ENCODE measurements around the gene P2RY14.

Gene P2RY14

GRCh38 chr3:151278230-151278629 is at the start of gene P2RY14:
P2RY14 (minus strand) TSS chr3:151278542; CDS start chr3:151214316, 64,226 bp downstream.
- DNase-seq (ENCODE audit: low read depth, low spot score): no peak

GRCh38 chr3:151327571-151328198 is 49.3 kb upstream of the P2RY14 start:
- no peak for DNase-seq (ENCODE audit: low read depth, low spot score)

- no peak for DNase-seq (ENCODE audit: low read depth, low spot score)
Observed at GRCh38 chr3:151322511-151322910, 44.2 kb upstream of the P2RY14 start.

- DNase-seq (ENCODE audit: low read depth, low spot score): no peak
Observed at GRCh38 chr3:151321526-151321925, 43.2 kb upstream of the P2RY14 start.

GRCh38 chr3:151320131-151320530 is 41.8 kb upstream of the P2RY14 start:
- no peak for DNase-seq (ENCODE audit: low read depth, low spot score)

- DNase-seq (ENCODE audit: low read depth, low spot score): no peak
Observed at GRCh38 chr3:151319628-151320027, 41.3 kb upstream of the P2RY14 start.

GRCh38 chr3:151318991-151319390 is 40.6 kb upstream of the P2RY14 start:
- no peak for DNase-seq (ENCODE audit: low read depth, low spot score)

- DNase-seq (ENCODE audit: low read depth, low spot score): no peak
Observed at GRCh38 chr3:151318313-151318712, 40.0 kb upstream of the P2RY14 start.

GRCh38 chr3:151316267-151316991 is 38.1 kb upstream of the P2RY14 start, which contains the start of gene GPR87:
GPR87 (minus strand) TSS chr3:151316820; CDS start chr3:151300100, 16,720 bp downstream.
- DNase-seq (ENCODE audit: low read depth, low spot score): no peak

- no peak for DNase-seq (ENCODE audit: low read depth, low spot score)
Observed at GRCh38 chr3:151315846-151316245, 37.5 kb upstream of the P2RY14 start.

- DNase-seq (ENCODE audit: low read depth, low spot score): no peak
Observed at GRCh38 chr3:151315136-151315535, 36.8 kb upstream of the P2RY14 start.

GRCh38 chr3:151314593-151314992 is 36.3 kb upstream of the P2RY14 start:
- DNase-seq (ENCODE audit: low read depth, low spot score): no peak

- no peak for DNase-seq (ENCODE audit: low read depth, low spot score)
Observed at GRCh38 chr3:151314137-151314536, 35.8 kb upstream of the P2RY14 start.

- DNase-seq (ENCODE audit: low read depth, low spot score): no peak
Observed at GRCh38 chr3:151312972-151313371, 34.6 kb upstream of the P2RY14 start.

GRCh38 chr3:151309566-151309965 is 31.2 kb upstream of the P2RY14 start:
- no peak for DNase-seq (ENCODE audit: low read depth, low spot score)

- DNase-seq (ENCODE audit: low read depth, low spot score): no peak
Observed at GRCh38 chr3:151307583-151308488, 29.5 kb upstream of the P2RY14 start.

GRCh38 chr3:151307131-151307530 is 28.8 kb upstream of the P2RY14 start:
- DNase-seq (ENCODE audit: low read depth, low spot score): no peak

- no peak for DNase-seq (ENCODE audit: low read depth, low spot score)
Observed at GRCh38 chr3:151306168-151306810, 27.9 kb upstream of the P2RY14 start.

GRCh38 chr3:151305775-151306151 is 27.4 kb upstream of the P2RY14 start:
- no peak for DNase-seq (ENCODE audit: low read depth, low spot score)

- no peak for DNase-seq (ENCODE audit: low read depth, low spot score)
Observed at GRCh38 chr3:151305060-151305774, 26.9 kb upstream of the P2RY14 start.

- no peak for DNase-seq (ENCODE audit: low read depth, low spot score)
Observed at GRCh38 chr3:151303751-151304150, 25.4 kb upstream of the P2RY14 start.
